Natural killer cell (primary cell): ENCODE data around the gene ACTL10. TPM values are rescaled to one million over a fixed set of nuclear protein-coding genes. Genes with fewer than 3 reads are reported as not detected.
A peak's percentile ranks its signal among the peaks of the same experiment; 100 is the strongest.

ENCODE experiments used
- ATAC-seq, 3 donors: fragments of 150-1000 bp in 2 of 3; fragments of 200-7000 bp in 1 of 3; cut with Tn5 transposase; 1 replicate in 1 of 3; 2 replicates in 2 of 3; pipeline ENCODE4 v1.10.0; 2021; ENCODE audit warnings: mild to moderate bottlenecking in 2 of 3, moderate library complexity in 2 of 3
- DNase-seq, 2 donors: peaks; one replicate each; pipeline versions ENCODE4 v3.0.0 to v3.0.0-alpha.2; 2013 to 2021; ENCODE audit warnings: mixed read lengths in 1 of 2
- H3K27ac ChIP-seq: one replicate; pipeline ENCODE4 v1.5.1; 2013; ENCODE audit warnings: mild to moderate bottlenecking, low read length
- H3K27me3 ChIP-seq: one replicate; pipeline ENCODE4 v1.6.1; 2013; ENCODE audit warnings: low read length; ENCODE audit not compliant: control insufficient read depth, insufficient read depth
- H3K36me3 ChIP-seq: one replicate; pipeline ENCODE4 v1.6.1; 2013; ENCODE audit warnings: low read length; ENCODE audit not compliant: control insufficient read depth, insufficient read depth
- H3K4me1 ChIP-seq: one replicate; pipeline ENCODE4 v1.6.1; 2013; ENCODE audit warnings: low read length; ENCODE audit not compliant: control insufficient read depth, insufficient read depth
- H3K4me3 ChIP-seq: one replicate; pipeline ENCODE4 v1.5.1; 2013; ENCODE audit warnings: low read length
- H3K9me3 ChIP-seq: one replicate; pipeline ENCODE4 v1.6.1; 2013; ENCODE audit warnings: low read length; ENCODE audit not compliant: control insufficient read depth, insufficient read depth
- H3K27ac Mint-ChIP-seq, 2 donors: one replicate each; pipeline ENCODE4 v1.8.0; 2022; ENCODE audit warnings: mild to moderate bottlenecking in 2 of 2, mixed read lengths in 2 of 2, moderate library complexity in 1 of 2
- H3K27me3 Mint-ChIP-seq, 2 donors: one replicate each; pipeline ENCODE4 v1.8.0; 2022; ENCODE audit warnings: low read depth in 2 of 2, mixed read lengths in 2 of 2
- H3K36me3 Mint-ChIP-seq: one replicate; pipeline ENCODE4 v1.8.0; 2022; ENCODE audit warnings: mixed read lengths
- H3K4me1 Mint-ChIP-seq, 2 donors: one replicate each; pipeline ENCODE4 v1.8.0; 2022; ENCODE audit warnings: mixed read lengths in 2 of 2
- H3K4me3 Mint-ChIP-seq: one replicate; pipeline ENCODE4 v1.8.0; 2022; ENCODE audit warnings: mild to moderate bottlenecking, moderate library complexity, mixed read lengths
- H3K9me3 Mint-ChIP-seq, 2 donors: one replicate each; pipeline ENCODE4 v1.8.0; 2022; ENCODE audit warnings: mixed read lengths in 2 of 2
- WGBS: methylation state at CpG from one replicate; pipeline ENCODE4 v1.1.7; 2013; ENCODE audit warnings: missing lambda C conversion rate; ENCODE audit not compliant: insufficient coverage; 5-methylcytosine and 5-hydroxymethylcytosine counted together
- intact Hi-C: fragments of 100-400 bp; cut with micrococcal nuclease; formaldehyde crosslinking; loops from one replicate; pipeline ENCODE4 v1.14.2; 2022
- total RNA-seq, 4 donors: library from RNA; stranded (reverse); fragments of 120-200 nt in 1 of 4; gene quantifications; one replicate each; pipeline versions ENCODE4 v1.2.3 to v1.2.4, GENCODE V29; 2013 to 2022
- TF ChIP-seq, protein P1 (sequence below): fragments of 200-600 bp; IDR thresholded peaks from one replicate; pipeline ENCODE4 v1.8.0; 2022; ENCODE audit warnings: antibody characterized with exemption

ACTL10 gene
- total RNA-seq, 3 donors from 2014 or later (not counting 1 experiment from before 2014, with no cell fraction given) = 0.80 to 2.2 (median 1.1) TPM

GRCh38 chr20:33689973-33690372, 23.2 kb downstream of the ACTL10 start:
- intact Hi-C loops = no loop called here
- peak; percentile 53 to 68 for DNase-seq
- ATAC-seq = peak; percentile 12 to 55 (median 38)
- 6% methylated on average over 2 of the region's 4 CpGs for WGBS
- H3K4me1 Mint-ChIP-seq = peaks cover 19 to 21% of the 10 kb centered on the region in 2 donors
- peak overlapping the region; percentile 74 to 85 for H3K27ac Mint-ChIP-seq
- Histone ChIP-seq H3K27me3 (no peaks in the 10 kb centered on the region), H3K9me3 (no peaks in the 10 kb centered on the region), H3K27ac (peak overlapping the region; percentile 51), H3K36me3 (no peaks in the 10 kb centered on the region), H3K4me3 (no peak overlapping the region), H3K4me1 (peaks cover 35% of the 10 kb centered on the region)
- peak overlapping the region; percentile 65 for H3K4me3 Mint-ChIP-seq
- TF ChIP-seq, protein P1, sequence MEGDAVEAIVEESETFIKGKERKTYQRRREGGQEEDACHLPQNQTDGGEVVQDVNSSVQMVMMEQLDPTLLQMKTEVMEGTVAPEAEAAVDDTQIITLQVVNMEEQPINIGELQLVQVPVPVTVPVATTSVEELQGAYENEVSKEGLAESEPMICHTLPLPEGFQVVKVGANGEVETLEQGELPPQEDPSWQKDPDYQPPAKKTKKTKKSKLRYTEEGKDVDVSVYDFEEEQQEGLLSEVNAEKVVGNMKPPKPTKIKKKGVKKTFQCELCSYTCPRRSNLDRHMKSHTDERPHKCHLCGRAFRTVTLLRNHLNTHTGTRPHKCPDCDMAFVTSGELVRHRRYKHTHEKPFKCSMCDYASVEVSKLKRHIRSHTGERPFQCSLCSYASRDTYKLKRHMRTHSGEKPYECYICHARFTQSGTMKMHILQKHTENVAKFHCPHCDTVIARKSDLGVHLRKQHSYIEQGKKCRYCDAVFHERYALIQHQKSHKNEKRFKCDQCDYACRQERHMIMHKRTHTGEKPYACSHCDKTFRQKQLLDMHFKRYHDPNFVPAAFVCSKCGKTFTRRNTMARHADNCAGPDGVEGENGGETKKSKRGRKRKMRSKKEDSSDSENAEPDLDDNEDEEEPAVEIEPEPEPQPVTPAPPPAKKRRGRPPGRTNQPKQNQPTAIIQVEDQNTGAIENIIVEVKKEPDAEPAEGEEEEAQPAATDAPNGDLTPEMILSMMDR = no peak
- H3K9me3 Mint-ChIP-seq = no peaks in the 10 kb centered on the region
- no peaks in the 10 kb centered on the region for H3K27me3 Mint-ChIP-seq
- H3K36me3 Mint-ChIP-seq = no peaks in the 10 kb centered on the region

DNA sequence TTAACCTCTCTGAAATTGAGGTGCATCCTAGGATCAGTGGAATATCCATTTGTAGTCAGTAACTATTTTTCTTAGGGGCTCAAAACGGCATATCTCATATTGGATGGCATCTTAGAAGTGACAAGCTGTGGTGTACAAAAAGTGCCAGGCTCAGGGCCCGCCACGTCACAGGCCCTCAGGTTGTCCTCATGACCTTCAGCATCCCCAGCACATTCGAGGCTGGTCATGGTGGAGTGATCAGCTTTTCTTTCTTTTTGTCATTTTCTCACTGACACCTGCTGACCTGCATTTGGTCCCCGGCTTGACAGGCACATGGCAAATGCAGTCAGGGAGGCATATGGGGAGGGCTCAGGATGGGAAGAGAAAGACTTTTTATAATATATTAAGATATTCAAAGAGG, 26.5 kb downstream of the ACTL10 start:
- no peak overlapping the region for H3K27ac Mint-ChIP-seq
- H3K36me3 Mint-ChIP-seq = no peaks in the 10 kb centered on the region
- no peaks in the 10 kb centered on the region for H3K36me3 ChIP-seq
- no peak overlapping the region for H3K4me3 Mint-ChIP-seq
- H3K4me3 ChIP-seq = no peak overlapping the region
- no peaks in the 10 kb centered on the region for H3K9me3 ChIP-seq
- peaks cover 21% of the 10 kb centered on the region for H3K4me1 ChIP-seq
- H3K27me3 Mint-ChIP-seq = no peaks in the 10 kb centered on the region
- TF ChIP-seq, protein P1 = no peak
- intact Hi-C loops = no loop called here
- DNase-seq (no peak), ATAC-seq (no peak)
- peaks cover 8 to 12% of the 10 kb centered on the region in 2 donors for H3K4me1 Mint-ChIP-seq
- no peaks in the 10 kb centered on the region for H3K9me3 Mint-ChIP-seq
- no peak overlapping the region for H3K27ac ChIP-seq
- WGBS = 84% methylated on average over 4 of the region's 5 CpGs
- H3K27me3 ChIP-seq = no peaks in the 10 kb centered on the region

- H3K9me3 Mint-ChIP-seq = no peaks in the 10 kb centered on the region
- TF ChIP-seq, protein P1 = no peak
- no peaks in the 10 kb centered on the region for H3K27me3 Mint-ChIP-seq
- Histone ChIP-seq H3K36me3 (no peaks in the 10 kb centered on the region), H3K9me3 (no peaks in the 10 kb centered on the region), H3K4me1 (peaks cover 21% of the 10 kb centered on the region), H3K27me3 (no peaks in the 10 kb centered on the region), H3K27ac (no peak overlapping the region), H3K4me3 (no peak overlapping the region)
- no peak overlapping the region for H3K27ac Mint-ChIP-seq
- no peak for ATAC-seq
- no peak for DNase-seq
- peaks cover 8 to 9% of the 10 kb centered on the region in 2 donors for H3K4me1 Mint-ChIP-seq
- intact Hi-C loops = no loop called here
- H3K4me3 Mint-ChIP-seq = no peak overlapping the region
- no peaks in the 10 kb centered on the region for H3K36me3 Mint-ChIP-seq
- 91% methylated on average over 14 of the region's 17 CpGs for WGBS
Measured at GRCh38 chr20:33693741-33694638, 27.2 kb downstream of the ACTL10 start.
